ENCODE results near the gene KRT25.

- TF ChIP-seq YY1 (IDR thresholded peaks at IDR 0.05; ENCODE audit: insufficient read depth, insufficient replicate concordance, low read depth, low read length) (no peak), ARID2 (CRISPR knock-in tag; IDR thresholded peaks at IDR 0.05; ENCODE audit: borderline replicate concordance) (no peak), ZBTB2 (CRISPR knock-in tag; IDR thresholded peaks at IDR 0.05; ENCODE audit: low read depth) (no peak), CREB1 (IDR thresholded peaks at IDR 0.05) (no peak), CREB1 (CRISPR knock-in tag; IDR thresholded peaks at IDR 0.05) (no peak), JUNB (CRISPR knock-in tag; IDR thresholded peaks at IDR 0.05; ENCODE audit: borderline replicate concordance) (no peak), FOXJ3 (CRISPR knock-in tag; IDR thresholded peaks at IDR 0.05; ENCODE audit: borderline replicate concordance) (no peak), ZBTB1 (CRISPR knock-in tag; IDR thresholded peaks at IDR 0.05; ENCODE audit: borderline replicate concordance) (no peak)
- TF ChIP-seq, protein P1, sequence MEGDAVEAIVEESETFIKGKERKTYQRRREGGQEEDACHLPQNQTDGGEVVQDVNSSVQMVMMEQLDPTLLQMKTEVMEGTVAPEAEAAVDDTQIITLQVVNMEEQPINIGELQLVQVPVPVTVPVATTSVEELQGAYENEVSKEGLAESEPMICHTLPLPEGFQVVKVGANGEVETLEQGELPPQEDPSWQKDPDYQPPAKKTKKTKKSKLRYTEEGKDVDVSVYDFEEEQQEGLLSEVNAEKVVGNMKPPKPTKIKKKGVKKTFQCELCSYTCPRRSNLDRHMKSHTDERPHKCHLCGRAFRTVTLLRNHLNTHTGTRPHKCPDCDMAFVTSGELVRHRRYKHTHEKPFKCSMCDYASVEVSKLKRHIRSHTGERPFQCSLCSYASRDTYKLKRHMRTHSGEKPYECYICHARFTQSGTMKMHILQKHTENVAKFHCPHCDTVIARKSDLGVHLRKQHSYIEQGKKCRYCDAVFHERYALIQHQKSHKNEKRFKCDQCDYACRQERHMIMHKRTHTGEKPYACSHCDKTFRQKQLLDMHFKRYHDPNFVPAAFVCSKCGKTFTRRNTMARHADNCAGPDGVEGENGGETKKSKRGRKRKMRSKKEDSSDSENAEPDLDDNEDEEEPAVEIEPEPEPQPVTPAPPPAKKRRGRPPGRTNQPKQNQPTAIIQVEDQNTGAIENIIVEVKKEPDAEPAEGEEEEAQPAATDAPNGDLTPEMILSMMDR (CRISPR knock-in tag; IDR thresholded peaks at IDR 0.05): peak; percentile 44
- TF ChIP-seq, protein P2, sequence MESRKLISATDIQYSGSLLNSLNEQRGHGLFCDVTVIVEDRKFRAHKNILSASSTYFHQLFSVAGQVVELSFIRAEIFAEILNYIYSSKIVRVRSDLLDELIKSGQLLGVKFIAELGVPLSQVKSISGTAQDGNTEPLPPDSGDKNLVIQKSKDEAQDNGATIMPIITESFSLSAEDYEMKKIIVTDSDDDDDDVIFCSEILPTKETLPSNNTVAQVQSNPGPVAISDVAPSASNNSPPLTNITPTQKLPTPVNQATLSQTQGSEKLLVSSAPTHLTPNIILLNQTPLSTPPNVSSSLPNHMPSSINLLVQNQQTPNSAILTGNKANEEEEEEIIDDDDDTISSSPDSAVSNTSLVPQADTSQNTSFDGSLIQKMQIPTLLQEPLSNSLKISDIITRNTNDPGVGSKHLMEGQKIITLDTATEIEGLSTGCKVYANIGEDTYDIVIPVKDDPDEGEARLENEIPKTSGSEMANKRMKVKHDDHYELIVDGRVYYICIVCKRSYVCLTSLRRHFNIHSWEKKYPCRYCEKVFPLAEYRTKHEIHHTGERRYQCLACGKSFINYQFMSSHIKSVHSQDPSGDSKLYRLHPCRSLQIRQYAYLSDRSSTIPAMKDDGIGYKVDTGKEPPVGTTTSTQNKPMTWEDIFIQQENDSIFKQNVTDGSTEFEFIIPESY (CRISPR knock-in tag; IDR thresholded peaks at IDR 0.05): no peak
Measured at GRCh38 chr17:40726919-40727318, 28.2 kb downstream of the KRT25 start.

Data from HepG2 (cell line).